GM23338 (cell line): ENCODE results near the gene MARCOL. TPM values are rescaled to one million over a fixed set of nuclear protein-coding genes. Genes with fewer than 3 reads are reported as not detected.

ENCODE experiments used
- ATAC-seq: fragments of 200-7000 bp; cut with Tn5 transposase; 3 replicates; pipeline ENCODE4 v1.9.1; 2020
- DNase-seq: peaks from one replicate; pipeline ENCODE4 v3.0.0-alpha.2; 2015; ENCODE audit warnings: low spot score
- H2AFZ ChIP-seq: fragments of 200-600 bp; sonication (generic); 2 replicates; pipeline ENCODE4 v1.8.0; 2016; ENCODE audit warnings: antibody characterized with exemption, mild to moderate bottlenecking, moderate library complexity
- H3F3A ChIP-seq: fragments of 200-600 bp; sonication (generic); replicated peaks from 2 replicates; pipeline ENCODE4 v1.8.0; 2017; ENCODE audit warnings: antibody characterized with exemption, mixed run types, low read depth
- H3K27ac ChIP-seq: fragments of 200-600 bp; sonication (generic); 2 replicates; pipeline ENCODE4 v1.6.1; 2016; ENCODE audit warnings: low read depth
- H3K27me3 ChIP-seq: fragments of 200-600 bp; sonication (generic); 2 replicates; pipeline ENCODE4 v1.8.0; 2016; ENCODE audit warnings: mild to moderate bottlenecking, mixed run types, moderate library complexity; ENCODE audit not compliant: insufficient read depth
- H3K36me3 ChIP-seq: fragments of 200-600 bp; sonication (generic); 2 replicates; pipeline ENCODE4 v1.8.0; 2016; ENCODE audit warnings: mild to moderate bottlenecking; ENCODE audit not compliant: insufficient read depth
- H3K4me1 ChIP-seq: fragments of 200-600 bp; sonication (generic); 2 replicates; pipeline ENCODE4 v1.8.0; 2016; ENCODE audit warnings: mild to moderate bottlenecking, moderate library complexity; ENCODE audit not compliant: insufficient read depth
- H3K4me2 ChIP-seq: fragments of 200-600 bp; sonication (generic); 2 replicates; pipeline ENCODE4 v1.7.1; 2017; ENCODE audit warnings: mixed run types
- H3K4me3 ChIP-seq: fragments of 200-600 bp; sonication (generic); 2 replicates; pipeline ENCODE4 v1.6.1; 2016; ENCODE audit warnings: mixed run types
- H3K79me2 ChIP-seq: fragments of 200-600 bp; sonication (generic); replicated peaks from 2 replicates; pipeline ENCODE4 v1.8.0; 2017; ENCODE audit warnings: mild to moderate bottlenecking; ENCODE audit not compliant: insufficient read depth
- H3K9me2 ChIP-seq: fragments of 200-600 bp; sonication (generic); 2 replicates; pipeline ENCODE4 v1.8.0; 2017; ENCODE audit not compliant: insufficient read depth
- H4K20me1 ChIP-seq: fragments of 200-600 bp; sonication (generic); replicated peaks from 2 replicates; pipeline ENCODE4 v1.8.0; 2017; ENCODE audit warnings: mild to moderate bottlenecking; ENCODE audit not compliant: insufficient read depth
- H3K27ac Mint-ChIP-seq: 2 replicates; pipeline ENCODE4 v1.8.0; 2020; ENCODE audit warnings: inconsistent platforms, mild to moderate bottlenecking, moderate library complexity, mixed read lengths
- H3K27me3 Mint-ChIP-seq: 3 replicates; pipeline ENCODE4 v1.8.0; 2022; ENCODE audit warnings: low read depth, mild to moderate bottlenecking, moderate library complexity, mixed read lengths, inconsistent platforms; ENCODE audit not compliant: insufficient read depth, poor library complexity
- H3K36me3 Mint-ChIP-seq: 3 replicates; pipeline ENCODE4 v1.8.0; 2021; ENCODE audit warnings: low read depth, mild to moderate bottlenecking, inconsistent platforms, moderate library complexity, mixed read lengths
- H3K4me1 Mint-ChIP-seq: 3 replicates; pipeline ENCODE4 v1.8.0; 2020; ENCODE audit warnings: mild to moderate bottlenecking, inconsistent platforms, mixed read lengths
- H3K4me3 Mint-ChIP-seq: 3 replicates; pipeline ENCODE4 v1.8.0; 2021; ENCODE audit warnings: moderate library complexity, mild to moderate bottlenecking, inconsistent platforms, mixed read lengths
- H3K9me3 Mint-ChIP-seq: 3 replicates; pipeline ENCODE4 v1.8.0; 2020; ENCODE audit warnings: moderate library complexity, mild to moderate bottlenecking, inconsistent platforms, mixed read lengths
- CREB1 ChIP-seq: fragments of 250-450 bp; sonication (Bioruptor Pico); IDR thresholded peaks from 2 replicates; pipeline ENCODE4 v1.5.0; 2020; ENCODE audit warnings: low read depth, mild to moderate bottlenecking, moderate library complexity
- CTCF ChIP-seq, 2 experiments: fragments of 200-600 bp in 1 of 2; sonication (generic) in 1 of 2; conservative IDR thresholded peaks; 2 replicates each; pipeline versions ENCODE4 v1.5.1 to v1.6.1; 2016 to 2017; ENCODE audit warnings: antibody characterized with exemption in 2 of 2, low read depth in 2 of 2, mild to moderate bottlenecking in 2 of 2, moderate library complexity in 1 of 2
- EZH2phosphoT487 ChIP-seq: fragments of 200-600 bp; sonication (generic); IDR thresholded peaks from one replicate; pipeline ENCODE4 v1.8.1; 2018; ENCODE audit warnings: antibody characterized with exemption; ENCODE audit not compliant: unreplicated experiment
- NANOG ChIP-seq: IDR thresholded peaks from 2 replicates; pipeline ENCODE4 v1.6.1; 2016; ENCODE audit warnings: antibody characterized with exemption, borderline replicate concordance
- POLR2AphosphoS5 ChIP-seq: IDR thresholded peaks from 2 replicates; pipeline ENCODE4 v1.6.1; 2016; ENCODE audit warnings: antibody characterized with exemption, low read depth
- STAT1 ChIP-seq: IDR thresholded peaks from one replicate; pipeline ENCODE4 v1.6.1; 2016; ENCODE audit warnings: antibody characterized with exemption; ENCODE audit not compliant: unreplicated experiment
- ZNF462 ChIP-seq: fragments of 250-450 bp; sonication (Bioruptor Pico); IDR thresholded peaks from 2 replicates; pipeline ENCODE4 v1.5.0; 2020; ENCODE audit warnings: mild to moderate bottlenecking, moderate library complexity
- polyA plus RNA-seq: library from polyadenylated mRNA; unstranded; fragments of >200 nt; fragmentation: Nextera tagmentation; extraction: Ambion mirVana; gene quantifications from 2 replicates; pipeline ENCODE4 v1.2.1, GENCODE V29; 2016
- total RNA-seq: library from RNA; depleted of rRNA; stranded (reverse); fragments of >200 nt; shearing (Covaris generic); gene quantifications from 2 replicates; pipeline ENCODE4 v1.2.3, GENCODE V29; 2014

Gene MARCOL
- total and polyA plus RNA-seq, 2 experiments from 2014 or later = not detected

GRCh38 chr5:148255456-148255855 lies 17.1 kb downstream of the MARCOL start (continued):
- TF ChIP-seq ZNF462 (CRISPR knock-in tag) = no peak
- no peak for TF ChIP-seq EZH2phosphoT487
- TF ChIP-seq NANOG = no peak
- TF ChIP-seq CREB1 (CRISPR knock-in tag) = no peak
- TF ChIP-seq STAT1 = no peak

GRCh38 chr5:148259288-148259687 lies 21.0 kb downstream of the MARCOL start:
- no peaks in the 10 kb centered on the region for H3K36me3 Mint-ChIP-seq
- no peak for ATAC-seq
- Histone ChIP-seq H3K4me3 (no peak overlapping the region), H3K4me2 (no peak overlapping the region), H4K20me1 (no peaks in the 10 kb centered on the region), H3F3A (no peaks in the 10 kb centered on the region), H3K4me1 (no peaks in the 10 kb centered on the region), H3K79me2 (no peaks in the 10 kb centered on the region), H3K27ac (no peak overlapping the region), H3K36me3 (no peaks in the 10 kb centered on the region), H3K9me2 (no peaks in the 10 kb centered on the region; the same call in 1 of the 2 replicates), H2AFZ (no peak overlapping the region), H3K27me3 (no peaks in the 10 kb centered on the region)
- no peak overlapping the region for H3K27ac Mint-ChIP-seq
- H3K4me3 Mint-ChIP-seq = no peak overlapping the region
- H3K4me1 Mint-ChIP-seq = no peaks in the 10 kb centered on the region
- H3K27me3 Mint-ChIP-seq = no peaks in the 10 kb centered on the region
- H3K9me3 Mint-ChIP-seq = peaks cover 12% of the 10 kb centered on the region
- peak; percentile 8 for DNase-seq
- TF ChIP-seq CREB1 (CRISPR knock-in tag) (no peak), CTCF (conservative IDR thresholded peaks at IDR 0.05; ENCODE audit: low read depth in 2 of 2) (peak in 1 of 2 experiments; percentile 46; a peak in 2 of 4 replicates), NANOG (no peak), POLR2AphosphoS5 (no peak)
